ENCODE data around the gene PDE5A. TPM values are rescaled to one million over a fixed set of nuclear protein-coding genes. Genes with fewer than 3 reads are reported as not detected.

Gene PDE5A
- total RNA-seq, 1 experiment from 2014 or later = 0.89 TPM

GRCh38 chr4:119581190-119581873 is 47.3 kb downstream of the PDE5A start:
- no peaks in the 10 kb centered on the region for H3K9me3 Mint-ChIP-seq (ENCODE audit: unreplicated experiment)
- no peak overlapping the region for H3K27ac Mint-ChIP-seq (ENCODE audit: low read depth, unreplicated experiment)
- ChIA-PET POLR2A (interaction anchor here (0.7 kb wide), 1 partner anchor 16 kb away, joined by 4 read pairs; no protein-coding TSS in a partner anchor), CTCF (interaction anchor here (0.6 to 1.0 kb wide), 3 partner anchors 18 to 465 kb away, joined by 3 read pairs; no protein-coding TSS in a partner anchor)
- no peak for DNase-seq (ENCODE audit: unreplicated experiment)
- no peaks in the 10 kb centered on the region for H3K36me3 Mint-ChIP-seq (ENCODE audit: insufficient read depth, unreplicated experiment)
- no TSS peak for BruUV-seq (replicated peaks)
- H3K4me3 Mint-ChIP-seq (ENCODE audit: unreplicated experiment) = no peak overlapping the region
- no peak for TF ChIP-seq CTCF (IDR thresholded peaks at IDR 0.05; ENCODE audit: unreplicated experiment)
- H3K27me3 Mint-ChIP-seq (ENCODE audit: insufficient read depth, unreplicated experiment) = no peaks in the 10 kb centered on the region
- intact Hi-C loops (cut with micrococcal nuclease) = no loop called here
- no peaks in the 10 kb centered on the region for H3K4me1 Mint-ChIP-seq (ENCODE audit: insufficient read depth, unreplicated experiment)

- Mint-ChIP-seq H3K4me3 (ENCODE audit: unreplicated experiment) (no peak overlapping the region), H3K4me1 (ENCODE audit: insufficient read depth, unreplicated experiment) (no peaks in the 10 kb centered on the region), H3K27ac (ENCODE audit: low read depth, unreplicated experiment) (no peak overlapping the region), H3K9me3 (ENCODE audit: unreplicated experiment) (no peaks in the 10 kb centered on the region), H3K27me3 (ENCODE audit: insufficient read depth, unreplicated experiment) (no peaks in the 10 kb centered on the region), H3K36me3 (ENCODE audit: insufficient read depth, unreplicated experiment) (no peaks in the 10 kb centered on the region)
- TF ChIP-seq CTCF (IDR thresholded peaks at IDR 0.05; ENCODE audit: unreplicated experiment) = no peak
- CTCF ChIA-PET = interaction anchor here (0.6 kb wide), 1 partner anchor 217 kb away, joined by 4 read pairs; no protein-coding TSS in a partner anchor
- DNase-seq (ENCODE audit: unreplicated experiment) = no peak
- intact Hi-C loops (cut with micrococcal nuclease) = no loop called here
- no TSS peak for BruUV-seq (replicated peaks)
- POLR2A ChIA-PET = no interaction called here
Measured at GRCh38 chr4:119580293-119580692, 48.3 kb downstream of the PDE5A start.

GRCh38 chr4:119579823-119580222 is 48.8 kb downstream of the PDE5A start:
- no peaks in the 10 kb centered on the region for H3K4me1 Mint-ChIP-seq (ENCODE audit: insufficient read depth, unreplicated experiment)
- no peak for TF ChIP-seq CTCF (IDR thresholded peaks at IDR 0.05; ENCODE audit: unreplicated experiment)
- CTCF ChIA-PET = interaction anchor here (0.6 kb wide), 1 partner anchor 217 kb away, joined by 4 read pairs; no protein-coding TSS in a partner anchor
- peaks cover 3% of the 10 kb centered on the region for H3K9me3 Mint-ChIP-seq (ENCODE audit: unreplicated experiment)
- no peak overlapping the region for H3K27ac Mint-ChIP-seq (ENCODE audit: low read depth, unreplicated experiment)
- H3K27me3 Mint-ChIP-seq (ENCODE audit: insufficient read depth, unreplicated experiment) = no peaks in the 10 kb centered on the region
- no peak overlapping the region for H3K4me3 Mint-ChIP-seq (ENCODE audit: unreplicated experiment)
- no TSS peak for BruUV-seq (replicated peaks)
- H3K36me3 Mint-ChIP-seq (ENCODE audit: insufficient read depth, unreplicated experiment) = no peaks in the 10 kb centered on the region
- POLR2A ChIA-PET = no interaction called here
- intact Hi-C loops (cut with micrococcal nuclease) = no loop called here
- no peak for DNase-seq (ENCODE audit: unreplicated experiment)

- H3K9me3 Mint-ChIP-seq (ENCODE audit: unreplicated experiment) = peaks cover 7% of the 10 kb centered on the region
- CTCF ChIA-PET = interaction anchor here (1.1 kb wide), 1 partner anchor 57 kb away, joined by 3 read pairs; no protein-coding TSS in a partner anchor
- no peak overlapping the region for H3K27ac Mint-ChIP-seq (ENCODE audit: low read depth, unreplicated experiment)
- no peak for DNase-seq (ENCODE audit: unreplicated experiment)
- POLR2A ChIA-PET = no interaction called here
- no peak overlapping the region for H3K4me3 Mint-ChIP-seq (ENCODE audit: unreplicated experiment)
- intact Hi-C loops (cut with micrococcal nuclease) = no loop called here
- H3K4me1 Mint-ChIP-seq (ENCODE audit: insufficient read depth, unreplicated experiment) = no peaks in the 10 kb centered on the region
- H3K27me3 Mint-ChIP-seq (ENCODE audit: insufficient read depth, unreplicated experiment) = no peaks in the 10 kb centered on the region
- no TSS peak for BruUV-seq (replicated peaks)
- H3K36me3 Mint-ChIP-seq (ENCODE audit: insufficient read depth, unreplicated experiment) = no peaks in the 10 kb centered on the region
- no peak for TF ChIP-seq CTCF (IDR thresholded peaks at IDR 0.05; ENCODE audit: unreplicated experiment)
Measured at GRCh38 chr4:119570401-119570800, 58.2 kb downstream of the PDE5A start.
